GM18868 (cell line): Measurements from ENCODE around the gene SLCO1B3.
"Not testable (repeated sequence)": the region's sequence is repeated elsewhere in the genome, so short reads cannot be mapped to it uniquely, and the experiment has no call there.

Experiments
- ATAC-seq: cut with Tn5 transposase; IDR thresholded peaks from one replicate; pipeline ENCODE4 v1.9.1; 2021; ENCODE audit warnings: mild to moderate bottlenecking, moderate library complexity; ENCODE audit not compliant: unreplicated experiment

Gene SLCO1B3, protein sequence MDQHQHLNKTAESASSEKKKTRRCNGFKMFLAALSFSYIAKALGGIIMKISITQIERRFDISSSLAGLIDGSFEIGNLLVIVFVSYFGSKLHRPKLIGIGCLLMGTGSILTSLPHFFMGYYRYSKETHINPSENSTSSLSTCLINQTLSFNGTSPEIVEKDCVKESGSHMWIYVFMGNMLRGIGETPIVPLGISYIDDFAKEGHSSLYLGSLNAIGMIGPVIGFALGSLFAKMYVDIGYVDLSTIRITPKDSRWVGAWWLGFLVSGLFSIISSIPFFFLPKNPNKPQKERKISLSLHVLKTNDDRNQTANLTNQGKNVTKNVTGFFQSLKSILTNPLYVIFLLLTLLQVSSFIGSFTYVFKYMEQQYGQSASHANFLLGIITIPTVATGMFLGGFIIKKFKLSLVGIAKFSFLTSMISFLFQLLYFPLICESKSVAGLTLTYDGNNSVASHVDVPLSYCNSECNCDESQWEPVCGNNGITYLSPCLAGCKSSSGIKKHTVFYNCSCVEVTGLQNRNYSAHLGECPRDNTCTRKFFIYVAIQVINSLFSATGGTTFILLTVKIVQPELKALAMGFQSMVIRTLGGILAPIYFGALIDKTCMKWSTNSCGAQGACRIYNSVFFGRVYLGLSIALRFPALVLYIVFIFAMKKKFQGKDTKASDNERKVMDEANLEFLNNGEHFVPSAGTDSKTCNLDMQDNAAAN

DNA sequence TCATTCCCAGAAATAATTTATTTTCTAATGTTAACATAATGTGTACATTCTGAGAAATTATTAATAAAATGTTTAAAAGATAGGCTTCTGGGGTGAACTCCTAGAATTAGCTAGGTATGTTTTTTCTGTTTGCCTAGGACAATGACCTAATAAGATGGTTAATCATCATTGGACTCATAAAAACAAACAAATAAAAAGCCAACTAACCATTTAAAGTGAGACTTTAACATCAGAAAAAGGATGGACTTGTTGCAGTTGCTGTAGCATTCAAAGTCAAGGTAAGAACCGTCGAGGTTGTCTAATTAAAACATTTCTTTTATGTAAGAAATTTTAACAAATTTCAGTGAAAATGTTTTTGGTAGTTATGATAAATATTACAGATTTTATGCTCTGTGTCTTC lies at the start of gene SLCO1B3:
Gene SLCO1B3 (plus strand): TSS at position 219 of the 400 bp plus-strand sequence. CDS start 5,034 bp downstream, outside the sequence.
- no peak for ATAC-seq

- ATAC-seq = no peak
These were observed 33.1 kb upstream of the SLCO1B3 start for GRCh38 chr12:20777420-20777819.

GRCh38 chr12:20778969-20779368 lies 31.5 kb upstream of the SLCO1B3 start:
- ATAC-seq = no peak

GRCh38 chr12:20779971-20780370 lies 30.5 kb upstream of the SLCO1B3 start:
- ATAC-seq = not testable (repeated sequence)

- ATAC-seq = not testable (repeated sequence)
These were observed 26.6 kb upstream of the SLCO1B3 start for GRCh38 chr12:20783796-20784357.

- ATAC-seq = no peak
These were observed 17.5 kb upstream of the SLCO1B3 start for GRCh38 chr12:20792971-20793370.

- no peak for ATAC-seq
These were observed 12.0 kb upstream of the SLCO1B3 start for GRCh38 chr12:20798554-20798953.

DNA sequence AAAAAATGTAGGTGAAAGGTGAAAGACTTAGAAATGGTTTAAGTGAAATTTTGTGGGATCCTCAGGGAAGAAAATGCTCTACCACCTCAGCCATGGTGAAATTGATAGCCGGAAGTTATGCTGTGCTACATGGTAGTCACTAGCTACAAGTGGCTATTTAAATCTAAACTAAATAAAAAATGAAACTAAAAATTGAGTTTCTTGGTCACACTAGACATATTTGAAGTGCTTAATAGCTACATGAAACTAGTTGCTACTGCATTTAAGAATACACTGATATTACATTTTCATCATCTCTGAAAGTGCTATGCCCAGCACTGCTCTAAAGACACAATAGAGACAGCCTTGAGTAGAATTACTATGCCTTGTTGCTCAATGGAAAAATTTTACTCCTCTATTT lies 10.3 kb upstream of the SLCO1B3 start:
- ATAC-seq = peak; percentile 61

DNA sequence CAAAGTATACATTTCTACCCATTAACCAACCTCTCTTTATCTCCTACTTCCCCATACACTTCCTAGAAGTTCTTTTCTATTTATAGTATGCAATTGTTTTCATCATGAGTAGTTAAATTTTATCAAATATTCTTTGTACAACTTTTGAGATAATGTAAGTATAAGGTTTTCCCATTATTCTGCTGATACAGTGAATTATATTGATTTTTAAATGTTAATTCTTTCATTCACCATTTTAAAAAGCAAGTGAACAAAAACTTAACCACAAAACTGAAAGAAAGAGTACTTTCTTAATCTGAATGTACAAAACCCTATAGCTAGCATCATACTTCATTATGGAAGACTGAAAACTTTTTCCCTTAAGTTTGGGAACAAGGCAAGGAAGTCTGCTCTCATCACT lies 9.5 kb upstream of the SLCO1B3 start:
- no peak for ATAC-seq

GRCh38 chr12:20805921-20806320 lies 4.6 kb upstream of the SLCO1B3 start:
- ATAC-seq = no peak

DNA sequence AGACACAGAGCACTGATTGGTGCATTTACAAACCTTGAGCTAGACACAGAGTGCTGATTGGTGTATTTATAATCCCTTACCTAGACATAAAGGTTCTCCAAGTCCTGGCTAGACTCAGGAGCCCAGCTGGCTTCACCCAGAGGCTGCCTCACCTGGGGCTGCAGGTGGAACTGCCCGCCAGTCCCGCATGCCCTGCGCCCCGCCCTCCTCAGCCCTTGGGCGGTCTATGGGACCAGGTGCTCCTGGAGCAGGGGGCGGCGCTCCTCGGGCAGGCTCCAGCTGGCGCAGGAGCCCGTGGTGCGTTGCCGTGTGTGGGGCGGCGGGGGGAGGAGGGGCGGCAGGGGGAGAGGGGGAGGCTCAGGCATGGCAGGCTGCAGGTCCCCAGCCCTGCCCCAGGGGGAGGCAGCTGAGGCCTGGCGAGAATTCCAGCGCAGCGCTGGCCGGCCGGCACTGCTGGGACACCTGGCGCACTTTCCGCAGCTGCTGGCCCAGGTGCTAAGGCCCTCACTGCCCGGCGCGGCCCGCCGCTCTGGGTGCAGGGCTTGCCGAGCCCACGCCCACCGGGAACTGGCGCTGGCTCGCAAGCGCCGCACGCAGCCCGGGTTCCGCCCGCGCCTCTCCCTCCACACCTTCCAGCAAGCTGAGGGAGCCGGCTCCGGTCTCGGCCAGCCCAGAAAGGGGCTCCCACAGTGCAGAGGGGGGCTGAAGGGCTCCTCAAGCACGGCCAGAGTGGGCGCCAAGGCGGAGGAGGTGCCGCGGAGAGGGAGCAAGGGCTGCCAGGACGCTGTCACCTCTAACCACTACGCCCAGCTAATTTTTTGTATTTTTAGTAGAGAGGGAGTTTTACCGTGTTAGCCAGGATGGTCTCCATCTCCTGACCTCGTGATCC lies 3.1 kb upstream of the SLCO1B3 start:
- no peak for ATAC-seq

GRCh38 chr12:20808521-20808920 lies 2.0 kb upstream of the SLCO1B3 start:
- ATAC-seq = no peak

- ATAC-seq = no peak
These were observed 5.1 kb downstream of the SLCO1B3 start for GRCh38 chr12:20815574-20815973.

DNA sequence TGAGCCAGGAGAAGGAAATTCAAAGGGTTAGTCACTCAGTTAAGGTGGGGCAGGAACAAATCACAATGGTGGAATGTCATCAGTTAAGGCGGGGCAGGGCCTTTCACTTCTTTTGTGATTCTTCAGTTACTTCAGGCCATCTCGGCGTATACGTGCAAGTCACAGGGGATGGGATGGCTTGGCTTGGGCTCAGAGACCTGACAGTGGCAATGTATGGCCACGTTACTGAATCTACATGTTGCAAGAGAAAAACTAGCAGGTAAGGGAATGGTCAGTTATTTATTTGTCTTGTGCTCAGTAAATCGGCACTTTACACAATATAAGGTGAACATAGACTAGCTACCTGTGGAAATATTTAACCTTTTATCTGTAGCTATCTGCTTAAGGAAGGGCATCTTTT lies 11.9 kb downstream of the SLCO1B3 start:
- no peak for ATAC-seq

DNA sequence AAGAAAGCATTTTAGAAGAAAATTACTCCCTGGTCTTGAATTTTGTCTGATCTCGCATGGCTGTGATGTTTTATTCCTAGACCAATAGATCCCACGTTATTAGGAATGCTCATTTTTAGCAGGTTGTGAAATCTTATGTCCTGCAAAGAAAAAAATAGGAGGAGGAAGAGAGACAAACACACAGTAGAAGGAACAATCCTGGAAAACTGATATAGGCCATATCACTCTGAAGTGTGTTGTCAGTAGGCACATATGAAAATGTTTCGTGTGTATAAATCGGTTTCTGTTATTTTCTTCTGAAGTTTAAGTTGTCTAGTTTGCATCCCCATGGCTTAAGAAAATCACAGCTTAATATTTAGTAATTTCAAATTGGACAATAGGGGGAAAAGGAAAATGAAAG lies 12.4 kb downstream of the SLCO1B3 start:
- ATAC-seq = no peak

DNA sequence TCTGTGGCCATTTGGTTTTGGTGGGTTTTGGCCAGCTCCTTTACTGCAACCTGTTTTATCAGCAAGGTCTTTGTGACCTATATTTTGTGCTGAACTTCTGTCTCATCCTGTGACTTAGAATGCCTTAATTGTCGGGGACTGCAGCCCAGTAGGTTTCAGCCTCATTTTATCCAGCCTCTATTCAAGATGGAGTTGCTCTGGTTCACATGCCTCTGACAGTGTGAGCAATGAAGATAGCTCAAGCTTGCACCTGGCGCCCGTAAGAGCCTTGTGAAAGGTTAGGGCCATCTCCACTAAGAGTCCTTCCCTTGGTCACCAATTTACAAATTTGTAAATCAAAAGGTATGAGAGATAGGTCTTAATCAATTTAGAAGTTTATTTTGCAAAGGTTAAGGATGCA lies 19.4 kb downstream of the SLCO1B3 start:
- ATAC-seq = no peak

DNA sequence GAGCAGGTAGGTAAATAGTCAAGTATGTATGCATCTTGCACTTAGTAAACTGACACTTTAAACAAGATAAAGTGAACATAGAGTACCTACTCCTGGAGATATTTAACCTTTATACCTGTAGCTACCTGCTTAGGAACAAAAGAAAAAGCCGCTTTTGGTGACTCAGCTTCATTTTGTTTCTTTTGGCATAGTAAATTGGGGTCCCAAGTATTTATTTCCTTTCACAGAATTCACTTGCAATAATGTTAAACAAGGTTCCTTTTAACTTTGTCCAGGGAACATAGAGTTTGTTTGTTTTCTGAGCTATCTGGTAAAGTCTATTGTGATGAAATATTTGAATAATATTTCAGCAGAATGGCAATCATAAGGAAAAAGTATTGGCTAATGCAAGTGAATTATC lies 20.0 kb downstream of the SLCO1B3 start:
- no peak for ATAC-seq

DNA sequence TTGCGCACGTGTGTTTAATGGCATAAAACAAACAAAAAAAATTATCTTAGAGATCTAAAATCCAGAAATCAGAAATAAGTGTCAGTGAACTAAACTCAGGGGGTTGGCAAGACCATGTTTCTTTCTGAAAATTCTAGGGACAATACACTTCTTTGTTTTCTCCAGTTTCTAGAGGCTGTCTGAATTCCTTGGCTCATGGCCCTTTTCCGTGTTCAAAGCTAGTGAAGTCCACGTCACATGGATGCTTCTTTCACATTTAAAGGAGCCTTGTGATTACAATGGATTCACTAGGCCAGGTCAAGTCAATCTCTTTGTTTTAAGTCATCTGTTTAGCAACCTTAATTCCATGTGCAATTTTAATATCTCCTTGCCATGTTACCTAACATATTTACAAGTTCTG lies 22.4 kb downstream of the SLCO1B3 start:
- no peak for ATAC-seq

GRCh38 chr12:20852649-20853048 lies 42.1 kb downstream of the SLCO1B3 start:
- ATAC-seq = no peak

- no peak for ATAC-seq
These were observed 52.6 kb downstream of the SLCO1B3 start for GRCh38 chr12:20863056-20863455.

DNA sequence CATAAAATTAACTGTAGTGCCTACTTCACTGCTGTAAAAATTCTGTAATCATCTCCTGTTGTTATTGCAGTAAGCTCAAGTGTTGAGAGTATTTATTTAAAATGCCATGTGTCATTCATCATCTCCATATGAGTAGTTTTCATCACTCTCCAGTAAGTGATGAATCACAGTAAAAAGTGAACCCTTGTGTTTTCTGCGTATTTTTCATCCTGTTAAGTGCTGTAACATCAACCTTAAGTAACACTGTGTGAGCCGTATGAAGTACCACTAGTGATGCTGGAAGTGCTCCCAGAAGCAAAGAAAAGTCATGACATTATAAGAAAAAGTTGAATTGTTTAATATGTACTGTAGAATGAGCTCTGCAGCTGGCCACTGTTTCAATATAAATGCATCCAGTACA lies 55.4 kb downstream of the SLCO1B3 start:
- no peak for ATAC-seq
